Psoas muscle (tissue), 8 donors: Measurements from ENCODE around the gene ARHGAP42. TPM values are rescaled to one million over a fixed set of nuclear protein-coding genes. Genes with fewer than 3 reads are reported as not detected.
"Not testable (repeated sequence)": the region's sequence is repeated elsewhere in the genome, so short reads cannot be mapped to it uniquely, and the experiment has no call there.

Source experiments
- ATAC-seq, 4 donors: fragments of 200-7000 bp; cut with Tn5 transposase; one replicate each; pipeline ENCODE4 v1.9.1; 2020; ENCODE audit warnings: moderate library complexity in 3 of 4, mild to moderate bottlenecking in 2 of 4
- DNase-seq, 2 donors: peaks; one replicate each; pipeline ENCODE4 v3.0.0-alpha.2; 2020
- H3K27ac ChIP-seq: fragments of 200-600 bp; one replicate; pipeline ENCODE4 v1.8.0; 2022
- H3K27me3 ChIP-seq, 3 donors: fragments of 200-600 bp in 1 of 3; one replicate each; pipeline versions ENCODE4 v1.6.1 to v1.8.0; 2013 to 2022; ENCODE audit warnings: low read length in 2 of 3, mild to moderate bottlenecking in 2 of 3, moderate library complexity in 1 of 3; ENCODE audit not compliant: insufficient read depth in 3 of 3
- H3K36me3 ChIP-seq, 2 donors: fragments of 200-600 bp in 1 of 2; one replicate each; pipeline versions ENCODE4 v1.6.1 to v1.8.0; 2013 to 2022; ENCODE audit warnings: low read depth in 1 of 2, mild to moderate bottlenecking in 1 of 2, moderate library complexity in 1 of 2; ENCODE audit not compliant: insufficient read depth in 1 of 2
- H3K4me1 ChIP-seq: fragments of 200-600 bp; one replicate; pipeline ENCODE4 v1.8.0; 2022
- H3K4me3 ChIP-seq: fragments of 200-600 bp; one replicate; pipeline ENCODE4 v1.8.0; 2022; ENCODE audit warnings: mild to moderate bottlenecking
- H3K9me3 ChIP-seq: fragments of 200-600 bp; one replicate; pipeline ENCODE4 v1.8.0; 2022
- CTCF ChIP-seq: fragments of 200-600 bp; IDR thresholded peaks from one replicate; pipeline ENCODE4 v1.8.0; 2022; ENCODE audit warnings: antibody characterized with exemption
- WGBS, 3 donors: extraction: QIAGEN DNeasy Blood & Tissue Kit; methylation state at CpG; one replicate each; pipeline versions ENCODE4 v1.1.6 to v1.1.7; 2013; 5-methylcytosine and 5-hydroxymethylcytosine counted together
- intact Hi-C, 2 donors: fragments of 100-400 bp; cut with DNase I; formaldehyde crosslinking; loops; one replicate each; pipeline versions ENCODE4 v1.11.0 to v1.14.2; 2022
- polyA plus RNA-seq, 3 donors: library from polyadenylated mRNA; stranded (reverse); fragments of 200-250 nt; gene quantifications; one replicate each; pipeline ENCODE4 v1.2.3, GENCODE V29; 2013
- total RNA-seq, 4 donors: library from RNA; stranded (reverse); fragmentation: NEBNext Ultra II Directional in 2 of 4; extraction: Animal tissue kit (Norgen Biotek cat#: 25700) in 2 of 4; gene quantifications; one replicate each; pipeline versions ENCODE4 v1.2.1 to v1.2.4, GENCODE V29; 2021 to 2023
- donor health status: healthy with polysubstance abuse.
- donor health status: DM: no; HTN: no; CAD: no; lungs with moderate emphysema.
- donor health status: Bipolar disorder and iron deficiency.
- donor health status: healthy.
- donor health status: DM: yes; HTN: yes; CAD: no.
- donor health status: DM: no; HTN: no; CAD: no.
- donor health status: DM: no; HTN: no; CAD: no.
- donor health status: DM: yes; HTN: yes; CAD: no.

Gene ARHGAP42
- total and polyA plus RNA-seq, 7 donors = 3.8 to 12.3 (median 7.2) TPM

DNA sequence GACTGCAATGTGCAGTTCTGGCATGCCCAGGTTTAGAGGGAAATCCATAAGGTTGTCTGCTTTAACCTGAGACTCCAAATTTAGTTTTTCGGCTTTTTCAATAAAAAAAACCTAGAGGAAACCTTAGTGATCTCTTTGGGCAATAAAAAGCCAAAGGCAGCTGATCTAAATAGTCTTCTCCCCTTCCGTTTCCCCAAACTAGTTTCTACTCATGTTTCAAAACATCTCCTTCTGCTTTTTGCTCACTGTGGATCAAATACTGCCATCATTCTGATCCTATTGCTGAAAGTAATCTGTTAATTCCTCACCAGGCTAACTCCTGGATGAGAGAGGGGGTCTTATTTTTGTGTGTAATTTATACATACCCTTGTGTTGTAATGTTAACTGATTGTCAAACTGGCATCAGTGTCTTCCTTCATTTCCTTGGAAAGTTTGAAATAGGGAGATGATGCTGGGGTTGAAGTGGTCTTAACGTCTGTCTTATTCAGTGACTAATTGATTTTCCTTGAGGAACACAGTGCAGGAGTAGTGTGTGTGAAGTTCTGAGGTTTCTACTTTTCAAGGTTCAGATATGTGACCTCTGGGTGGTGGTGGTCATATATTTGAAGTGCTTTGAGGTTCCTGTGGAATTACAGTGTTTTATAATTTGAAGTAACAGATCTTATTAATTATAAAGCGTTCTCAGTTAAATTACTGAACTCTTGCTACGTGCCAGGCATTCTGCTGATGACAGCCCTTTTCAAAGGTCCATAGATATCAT is 55.0 kb downstream of the ARHGAP42 start:
- H3K9me3 ChIP-seq = no peaks in the 10 kb centered on the region
- no peaks in the 10 kb centered on the region for H3K27me3 ChIP-seq
- intact Hi-C loops = no loop called here
- WGBS, 3 donors = 68 to 90% (median 72%) methylated on average over 5 of the region's 5 CpGs
- TF ChIP-seq CTCF = no peak
- ATAC-seq (no peak), DNase-seq (no peak)
- H3K27ac ChIP-seq = no peak overlapping the region
- no peak overlapping the region for H3K4me3 ChIP-seq
- H3K36me3 ChIP-seq = no peaks in the 10 kb centered on the region
- H3K4me1 ChIP-seq = peaks cover 20% of the 10 kb centered on the region

DNA sequence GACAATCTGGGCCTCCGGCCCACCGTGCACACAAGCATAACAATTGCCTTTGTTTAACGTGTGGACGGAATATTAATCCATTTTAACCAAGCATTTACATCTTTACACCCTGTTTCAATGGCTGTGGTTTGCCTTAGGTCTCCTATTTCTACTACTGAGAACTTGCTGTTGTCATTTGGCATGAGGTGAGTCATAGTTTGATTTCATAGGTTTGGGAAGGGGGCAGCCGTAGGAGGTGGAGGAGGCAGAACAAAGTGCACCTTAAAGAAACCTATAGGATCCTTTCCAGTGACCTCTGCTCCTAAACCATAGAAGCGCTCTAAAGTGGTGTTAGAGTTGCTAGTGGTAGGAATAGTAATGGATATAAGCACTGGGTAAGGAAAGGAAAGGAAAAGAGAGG is 59.4 kb downstream of the ARHGAP42 start:
- H3K4me3 ChIP-seq = no peak overlapping the region
- no peak for TF ChIP-seq CTCF
- H3K27ac ChIP-seq = no peak overlapping the region
- no peaks in the 10 kb centered on the region for H3K4me1 ChIP-seq
- ATAC-seq (no peak), DNase-seq (no peak)
- H3K9me3 ChIP-seq = peaks cover 10% of the 10 kb centered on the region
- 90 to 92% (median 92%) methylated on average over 6 of the region's 6 CpGs for WGBS, 3 donors
- H3K27me3 ChIP-seq = no peaks in the 10 kb centered on the region
- H3K36me3 ChIP-seq = no peaks in the 10 kb centered on the region
- intact Hi-C loops = no loop called here

GRCh38 chr11:100748153-100748552 is 61.1 kb downstream of the ARHGAP42 start:
- Histone ChIP-seq H3K27ac (no peak overlapping the region), H3K4me3 (no peak overlapping the region), H3K4me1 (no peaks in the 10 kb centered on the region), H3K27me3 (no peaks in the 10 kb centered on the region), H3K9me3 (peaks cover 10% of the 10 kb centered on the region), H3K36me3 (no peaks in the 10 kb centered on the region)
- TF ChIP-seq CTCF = no peak
- 60 to 80% (median 78%) methylated on average over 4 of the region's 4 CpGs for WGBS, 3 donors
- DNase-seq (no peak), ATAC-seq (no peak)
- intact Hi-C loops = no loop called here

- DNase-seq, H3K27me3 ChIP-seq, H3K27ac ChIP-seq, H3K4me1 ChIP-seq, ATAC-seq, H3K4me3 ChIP-seq, intact Hi-C loops, H3K9me3 ChIP-seq, H3K36me3 ChIP-seq: not testable (repeated sequence)
- 95 to 98% (median 97%) methylated on average over 10 of the region's 10 CpGs for WGBS, 3 donors
These were observed 62.9 kb downstream of the ARHGAP42 start for GRCh38 chr11:100749887-100750565.

DNA sequence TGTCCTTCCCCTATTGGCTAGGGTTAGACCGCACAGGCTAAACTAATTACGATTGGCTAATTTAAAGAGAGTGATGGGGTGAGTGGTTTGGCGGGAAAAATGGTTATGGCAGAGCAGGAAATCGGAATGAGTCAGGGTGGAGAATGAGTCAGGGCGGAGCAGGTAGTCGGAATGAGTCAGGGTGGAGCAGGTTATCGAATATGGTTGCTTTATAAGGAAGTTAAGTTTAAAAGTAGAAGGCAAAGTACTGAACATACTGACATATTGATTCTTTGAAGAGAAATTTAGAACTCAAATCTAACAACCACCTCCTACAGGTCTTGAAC is 63.4 kb downstream of the ARHGAP42 start:
- intact Hi-C loops, H3K4me3 ChIP-seq, ATAC-seq, H3K4me1 ChIP-seq, DNase-seq, H3K9me3 ChIP-seq, H3K27ac ChIP-seq, H3K36me3 ChIP-seq, H3K27me3 ChIP-seq: not testable (repeated sequence)
- WGBS, 3 donors = 97 to 100% (median 98%) methylated on average over 7 of the region's 7 CpGs
